A673 (cell line): Measurements from ENCODE around the gene NR5A2. TPM values are rescaled to one million over a fixed set of nuclear protein-coding genes. Genes with fewer than 3 reads are reported as not detected.

Experiments used
- BruUV-seq: library from RNA; stranded (reverse); fragments of 400-500 nt; replicated peaks from 2 replicates; lab custom pipeline; 2021; lab: Mats Ljungman, UMichigan
- CTCF ChIA-PET: fragments of 300-600 bp; sonication (Branson Sonifier 250); formaldehyde crosslinking; loops from one replicate; lab custom pipeline; 2022; ENCODE audit warnings: antibody characterized with exemption; lab: Charles Lee
- POLR2A ChIA-PET: fragments of 300-600 bp; sonication (Branson Sonifier 250); formaldehyde crosslinking; loops from one replicate; lab custom pipeline; 2022; ENCODE audit warnings: antibody characterized with exemption; ENCODE audit not compliant: low non-redundant PET; lab: Charles Lee
- DNase-seq: peaks from one replicate; pipeline ENCODE4 v3.0.0-alpha.2; 2015; ENCODE audit warnings: low spot score
- H3K27ac ChIP-seq: fragments of 200-600 bp; sonication (generic); 2 replicates; pipeline ENCODE4 v1.5.1; 2016; ENCODE audit warnings: mixed run types, low read depth, mild to moderate bottlenecking, mixed read lengths, antibody characterized with exemption, low read length; ENCODE audit not compliant: poor library complexity, severe bottlenecking
- H3K27me3 ChIP-seq: fragments of 200-600 bp; sonication (generic); replicated peaks from 2 replicates; pipeline ENCODE4 v1.6.1; 2017; ENCODE audit warnings: mixed run types, low read depth, mild to moderate bottlenecking, mixed read lengths, antibody characterized with exemption, low read length; ENCODE audit not compliant: insufficient read depth, poor library complexity
- H3K36me3 ChIP-seq: fragments of 200-600 bp; sonication (generic); 2 replicates; pipeline ENCODE4 v1.6.1; 2016; ENCODE audit warnings: mixed run types, mild to moderate bottlenecking, mixed read lengths, antibody characterized with exemption, low read length; ENCODE audit not compliant: insufficient read depth, poor library complexity, severe bottlenecking
- H3K4me1 ChIP-seq: fragments of 200-600 bp; sonication (generic); 2 replicates; pipeline ENCODE4 v1.6.1; 2017; ENCODE audit warnings: mixed run types, mild to moderate bottlenecking, mixed read lengths, antibody characterized with exemption, low read length; ENCODE audit not compliant: insufficient read depth, poor library complexity, severe bottlenecking
- H3K4me3 ChIP-seq: fragments of 200-600 bp; sonication (generic); 2 replicates; pipeline ENCODE4 v1.5.1; 2016; ENCODE audit warnings: low read depth, mixed run types, mild to moderate bottlenecking, mixed read lengths, low read length; ENCODE audit not compliant: poor library complexity, severe bottlenecking
- H3K9me3 ChIP-seq: fragments of 200-600 bp; sonication (generic); 2 replicates; pipeline ENCODE4 v1.6.1; 2016; ENCODE audit warnings: mixed run types, low read depth, mild to moderate bottlenecking, mixed read lengths, antibody characterized with exemption, low read length; ENCODE audit not compliant: poor library complexity, severe bottlenecking
- CTCF ChIP-seq: fragments of 300-800, 200-600 bp; sonication (generic); conservative IDR thresholded peaks from 2 replicates; pipeline ENCODE4 v1.5.1; 2017; ENCODE audit warnings: low read depth, mild to moderate bottlenecking, antibody characterized with exemption, low read length, moderate library complexity, mixed read lengths
- EZH2 ChIP-seq: fragments of 200-600 bp; sonication (generic); IDR thresholded peaks from 2 replicates; pipeline ENCODE4 v1.6.1; 2017; ENCODE audit warnings: borderline replicate concordance, low read depth, mild to moderate bottlenecking, mixed read lengths, antibody characterized with exemption, low read length; ENCODE audit not compliant: poor library complexity, severe bottlenecking
- intact Hi-C: fragments of 100-400 bp; cut with micrococcal nuclease; formaldehyde crosslinking; loops from one replicate; pipeline ENCODE4 v1.10.0; 2022; ENCODE audit not compliant: unreplicated experiment
- total RNA-seq: library from RNA; stranded (reverse); gene quantifications from 2 replicates; pipeline ENCODE4 v1.2.3, GENCODE V29; 2021

NR5A2 gene
- total RNA-seq, 1 experiment from 2014 or later = not detected

- TF ChIP-seq CTCF = no peak
- TF ChIP-seq EZH2 = no peak
- no peaks in the 10 kb centered on the region for H3K27me3 ChIP-seq
- no peaks in the 10 kb centered on the region for H3K9me3 ChIP-seq
- intact Hi-C loops = no loop called here
- H3K36me3 ChIP-seq = no peaks in the 10 kb centered on the region
- DNase-seq = no peak
- no peak overlapping the region for H3K27ac ChIP-seq
- ChIA-PET POLR2A (no interaction called here), CTCF (no interaction called here)
- BruUV-seq = no TSS peak
- no peaks in the 10 kb centered on the region for H3K4me1 ChIP-seq
- no peak overlapping the region for H3K4me3 ChIP-seq
Measured at GRCh38 chr1:199981584-199981983, 45.9 kb upstream of the NR5A2 start.

- H3K4me1 ChIP-seq = no peaks in the 10 kb centered on the region
- no peak for DNase-seq
- H3K9me3 ChIP-seq = no peaks in the 10 kb centered on the region
- ChIA-PET CTCF (no interaction called here), POLR2A (no interaction called here)
- H3K4me3 ChIP-seq = no peak overlapping the region
- TF ChIP-seq CTCF (no peak), EZH2 (no peak)
- H3K27ac ChIP-seq = no peak overlapping the region
- no peaks in the 10 kb centered on the region for H3K27me3 ChIP-seq
- no peaks in the 10 kb centered on the region for H3K36me3 ChIP-seq
- no TSS peak for BruUV-seq
- intact Hi-C loops = no loop called here
Measured at GRCh38 chr1:199982606-199983005, 44.9 kb upstream of the NR5A2 start.

GRCh38 chr1:199983531-199983930 is 44.0 kb upstream of the NR5A2 start:
- Histone ChIP-seq H3K4me3 (no peak overlapping the region), H3K9me3 (no peaks in the 10 kb centered on the region), H3K27me3 (no peaks in the 10 kb centered on the region), H3K27ac (no peak overlapping the region), H3K4me1 (no peaks in the 10 kb centered on the region), H3K36me3 (no peaks in the 10 kb centered on the region)
- TF ChIP-seq CTCF = no peak
- no peak for TF ChIP-seq EZH2
- CTCF ChIA-PET = no interaction called here
- BruUV-seq = no TSS peak
- no peak for DNase-seq
- intact Hi-C loops = no loop called here
- POLR2A ChIA-PET = no interaction called here
